ENCODE results near the gene MRPL43. TPM values are rescaled to one million over a fixed set of nuclear protein-coding genes. Genes with fewer than 3 reads are reported as not detected.

The MRPL43 gene
- total and polyA plus RNA-seq, 4 donors = 30.5 to 76.0 (median 57.8) TPM

- Histone ChIP-seq H3K27me3 (ENCODE audit: control insufficient read depth in 4 of 4, insufficient read depth in 4 of 4, low read length in 3 of 4) (no peaks in the 10 kb centered on the region), H3K36me3 (ENCODE audit: control insufficient read depth in 4 of 4, insufficient read depth in 3 of 4, low read depth in 1 of 4, low read length in 3 of 4) (no peaks in the 10 kb centered on the region), H3K27ac (ENCODE audit: low read depth in 1 of 2, low read length in 2 of 2) (no peak overlapping the region), H3K4me3 (ENCODE audit: low read depth in 1 of 3, low read length in 3 of 3) (no peak overlapping the region), H3K9me3 (ENCODE audit: control insufficient read depth in 4 of 4, low read length in 3 of 4) (no peaks in the 10 kb centered on the region), H3K4me1 (ENCODE audit: control insufficient read depth in 4 of 4, insufficient read depth in 4 of 4, low read length in 3 of 4) (peaks cover 0 to 9% (median 3%) of the 10 kb centered on the region in 4 donors), H3K9ac (ENCODE audit: low read depth in 1 of 2, low read length in 2 of 2) (no peak overlapping the region)
- TF ChIP-seq, protein P1, sequence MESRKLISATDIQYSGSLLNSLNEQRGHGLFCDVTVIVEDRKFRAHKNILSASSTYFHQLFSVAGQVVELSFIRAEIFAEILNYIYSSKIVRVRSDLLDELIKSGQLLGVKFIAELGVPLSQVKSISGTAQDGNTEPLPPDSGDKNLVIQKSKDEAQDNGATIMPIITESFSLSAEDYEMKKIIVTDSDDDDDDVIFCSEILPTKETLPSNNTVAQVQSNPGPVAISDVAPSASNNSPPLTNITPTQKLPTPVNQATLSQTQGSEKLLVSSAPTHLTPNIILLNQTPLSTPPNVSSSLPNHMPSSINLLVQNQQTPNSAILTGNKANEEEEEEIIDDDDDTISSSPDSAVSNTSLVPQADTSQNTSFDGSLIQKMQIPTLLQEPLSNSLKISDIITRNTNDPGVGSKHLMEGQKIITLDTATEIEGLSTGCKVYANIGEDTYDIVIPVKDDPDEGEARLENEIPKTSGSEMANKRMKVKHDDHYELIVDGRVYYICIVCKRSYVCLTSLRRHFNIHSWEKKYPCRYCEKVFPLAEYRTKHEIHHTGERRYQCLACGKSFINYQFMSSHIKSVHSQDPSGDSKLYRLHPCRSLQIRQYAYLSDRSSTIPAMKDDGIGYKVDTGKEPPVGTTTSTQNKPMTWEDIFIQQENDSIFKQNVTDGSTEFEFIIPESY (IDR thresholded peaks at IDR 0.05) = no peak
- TF ChIP-seq, protein P2, sequence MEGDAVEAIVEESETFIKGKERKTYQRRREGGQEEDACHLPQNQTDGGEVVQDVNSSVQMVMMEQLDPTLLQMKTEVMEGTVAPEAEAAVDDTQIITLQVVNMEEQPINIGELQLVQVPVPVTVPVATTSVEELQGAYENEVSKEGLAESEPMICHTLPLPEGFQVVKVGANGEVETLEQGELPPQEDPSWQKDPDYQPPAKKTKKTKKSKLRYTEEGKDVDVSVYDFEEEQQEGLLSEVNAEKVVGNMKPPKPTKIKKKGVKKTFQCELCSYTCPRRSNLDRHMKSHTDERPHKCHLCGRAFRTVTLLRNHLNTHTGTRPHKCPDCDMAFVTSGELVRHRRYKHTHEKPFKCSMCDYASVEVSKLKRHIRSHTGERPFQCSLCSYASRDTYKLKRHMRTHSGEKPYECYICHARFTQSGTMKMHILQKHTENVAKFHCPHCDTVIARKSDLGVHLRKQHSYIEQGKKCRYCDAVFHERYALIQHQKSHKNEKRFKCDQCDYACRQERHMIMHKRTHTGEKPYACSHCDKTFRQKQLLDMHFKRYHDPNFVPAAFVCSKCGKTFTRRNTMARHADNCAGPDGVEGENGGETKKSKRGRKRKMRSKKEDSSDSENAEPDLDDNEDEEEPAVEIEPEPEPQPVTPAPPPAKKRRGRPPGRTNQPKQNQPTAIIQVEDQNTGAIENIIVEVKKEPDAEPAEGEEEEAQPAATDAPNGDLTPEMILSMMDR (IDR thresholded peaks at IDR 0.05; ENCODE audit: low read depth, low read length, missing input control) = peak; percentile 84
- TF ChIP-seq GABPA (IDR thresholded peaks at IDR 0.05 in 1 of 2, conservative IDR thresholded peaks at IDR 0.05 in 1 of 2) (no peak), NR2F2 (IDR thresholded peaks at IDR 0.05) (no peak), EGR1 (IDR thresholded peaks at IDR 0.05; ENCODE audit: low read depth in 2 of 2) (no peak), HNF4A (conservative IDR thresholded peaks at IDR 0.05) (no peak), JUND (IDR thresholded peaks at IDR 0.05) (peak in 1 of 2 donors; percentile 16), RAD21 (IDR thresholded peaks at IDR 0.05) (peak; percentile 75 to 87), FOXA2 (IDR thresholded peaks at IDR 0.05) (no peak), YY1 (IDR thresholded peaks at IDR 0.05) (no peak), FOXA1 (IDR thresholded peaks at IDR 0.05) (no peak), RXRA (IDR thresholded peaks at IDR 0.05) (no peak), REST (IDR thresholded peaks at IDR 0.05) (no peak), SP1 (IDR thresholded peaks at IDR 0.05) (peak; percentile 10), HNF4G (IDR thresholded peaks at IDR 0.05) (no peak), TAF1 (conservative IDR thresholded peaks at IDR 0.05) (no peak)
- TF ChIP-seq, protein P3, sequence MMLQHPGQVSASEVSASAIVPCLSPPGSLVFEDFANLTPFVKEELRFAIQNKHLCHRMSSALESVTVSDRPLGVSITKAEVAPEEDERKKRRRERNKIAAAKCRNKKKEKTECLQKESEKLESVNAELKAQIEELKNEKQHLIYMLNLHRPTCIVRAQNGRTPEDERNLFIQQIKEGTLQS (IDR thresholded peaks at IDR 0.05) = no peak
- TF ChIP-seq, protein P4, sequence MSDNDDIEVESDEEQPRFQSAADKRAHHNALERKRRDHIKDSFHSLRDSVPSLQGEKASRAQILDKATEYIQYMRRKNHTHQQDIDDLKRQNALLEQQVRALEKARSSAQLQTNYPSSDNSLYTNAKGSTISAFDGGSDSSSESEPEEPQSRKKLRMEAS (IDR thresholded peaks at IDR 0.05) = no peak
- 24% methylated on average over 14 of the region's 14 CpGs for WGBS
- DNase-seq (ENCODE audit: low spot score) = peak; percentile 81
Measured at GRCh38 chr10:101012525-101013364, 25.4 kb upstream of the MRPL43 start.
